Ovary (tissue), 9 donors: ENCODE measurements around the gene NDST1. TPM values are rescaled to one million over a fixed set of nuclear protein-coding genes. Genes with fewer than 3 reads are reported as not detected.

Source experiments
- DNase-seq, 5 donors: peaks; one replicate each; pipeline ENCODE4 v3.0.0-alpha.2; 2019 to 2020
- H3K27ac ChIP-seq, 2 donors: fragments of 200-600 bp; one replicate each; pipeline versions ENCODE4 v1.5.1 to v1.8.0; 2019 to 2022
- H3K27me3 ChIP-seq: fragments of 200-600 bp; one replicate; pipeline ENCODE4 v1.8.0; 2022
- H3K36me3 ChIP-seq: fragments of 200-600 bp; sonication (generic); one replicate; pipeline ENCODE4 v1.5.1; 2019
- H3K4me1 ChIP-seq: one replicate; pipeline ENCODE4 v1.8.1; 2013; ENCODE audit warnings: mild to moderate bottlenecking, moderate library complexity; ENCODE audit not compliant: insufficient read depth
- H3K4me3 ChIP-seq: fragments of 200-600 bp; sonication (generic); one replicate; pipeline ENCODE4 v1.5.1; 2017
- H3K9me3 ChIP-seq, 2 donors: fragments of 200-600 bp in 1 of 2; sonication (generic) in 1 of 2; one replicate each; pipeline versions ENCODE4 v1.5.1 to v1.8.1; 2013 to 2019; ENCODE audit warnings: mild to moderate bottlenecking in 1 of 2, moderate library complexity in 1 of 2
- CTCF ChIP-seq, 3 donors: fragments of 450-650 bp in 2 of 3; fragments of 200-600 bp in 1 of 3; IDR thresholded peaks; one replicate each; pipeline versions ENCODE4 v1.5.1 to v1.8.0; 2016 to 2022; ENCODE audit warnings: antibody characterized with exemption in 3 of 3, mild to moderate bottlenecking in 1 of 3
- EP300 ChIP-seq: sonication (generic); formaldehyde crosslinking; IDR thresholded peaks from one replicate; pipeline ENCODE4 v1.6.1; 2017; ENCODE audit warnings: antibody characterized with exemption
- POLR2A ChIP-seq: fragments of 450-650 bp; IDR thresholded peaks from one replicate; pipeline ENCODE4 v1.6.1; 2017; ENCODE audit warnings: antibody characterized with exemption, mild to moderate bottlenecking, moderate library complexity
- WGBS, 3 donors: extraction: QIAGEN DNeasy Blood & Tissue Kit in 1 of 3; methylation state at CpG; one replicate each; pipeline versions ENCODE4 v1.1.5 to v1.1.7; 2013 to 2017; 5-methylcytosine and 5-hydroxymethylcytosine counted together
- intact Hi-C, 4 donors: fragments of 100-400 bp; cut with DNase I; formaldehyde crosslinking; loops; one replicate each; pipeline versions ENCODE4 v1.11.0 to v1.15.1; 2022 to 2023
- polyA plus RNA-seq, 2 donors: library from polyadenylated mRNA; stranded (reverse); fragments of 200-250 nt in 1 of 2; fragments of 350-450 nt in 1 of 2; fragmentation: Illumina TruSeq in 1 of 2; extraction: RNeasy Lipid Tissue Mini Kit (QIAGEN cat#74804) in 1 of 2; gene quantifications; one replicate each; pipeline ENCODE4 v1.2.3, GENCODE V29; 2013 to 2014
- total RNA-seq, 7 donors: library from RNA; depleted of rRNA in 2 of 7; stranded (reverse); fragments of >200 nt in 2 of 7; fragmentation: NEBNext Ultra II Directional in 3 of 7; extraction: Animal tissue kit (Norgen Biotek cat#: 25700) in 3 of 7; gene quantifications; one replicate each; pipeline versions ENCODE4 v1.1.0 to v1.2.4, GENCODE V29; 2016 to 2023
- donor health status: DM: no; HTN: no; CAD: no; lungs with moderate emphysema.
- donor health status: DM: no; HTN: no; CAD: no.
- donor health status: Bipolar disorder and iron deficiency.
- donor health status: DM: yes; HTN: yes; CAD: no.
- donor health status: DM: no; HTN: no; CAD: no.
- donor health status: DM: yes; HTN: yes; CAD: no.

The NDST1 gene
- total and polyA plus RNA-seq, 9 donors = 31.0 to 139 (median 90.3) TPM

GRCh38 chr5:150540615-150541396 lies 32.9 kb downstream of the NDST1 start:
- H3K27ac ChIP-seq = peak overlapping the region; percentile 57 to 87
- intact Hi-C loops = loop anchor here in 1 of 4 donors (5.0 kb wide), 1 partner anchor 84 kb away; no protein-coding TSS in a partner anchor
- no peaks in the 10 kb centered on the region for H3K27me3 ChIP-seq
- 31 to 49% (median 35%) methylated on average over 15 of the region's 15 CpGs for WGBS, 3 donors
- H3K4me1 ChIP-seq = peaks cover 36% of the 10 kb centered on the region
- no peak overlapping the region for H3K4me3 ChIP-seq
- no peaks in the 10 kb centered on the region for H3K36me3 ChIP-seq
- peak; percentile 65 to 85 (median 81) for DNase-seq
- no peaks in the 10 kb centered on the region for H3K9me3 ChIP-seq
- no peak for TF ChIP-seq CTCF (IDR thresholded peaks at IDR 0.05)
- no peak for TF ChIP-seq EP300
- no peak for TF ChIP-seq POLR2A

GRCh38 chr5:150541397-150541675 lies 33.4 kb downstream of the NDST1 start:
- peaks cover 36% of the 10 kb centered on the region for H3K4me1 ChIP-seq
- H3K9me3 ChIP-seq = no peaks in the 10 kb centered on the region
- H3K36me3 ChIP-seq = no peaks in the 10 kb centered on the region
- H3K27me3 ChIP-seq = no peaks in the 10 kb centered on the region
- 89 to 95% (median 93%) methylated on average over 6 of the region's 6 CpGs for WGBS, 3 donors
- intact Hi-C loops = loop anchor here in 1 of 4 donors (5.0 kb wide), 1 partner anchor 84 kb away; no protein-coding TSS in a partner anchor
- H3K4me3 ChIP-seq = no peak overlapping the region
- H3K27ac ChIP-seq = peak overlapping the region; percentile 57 to 87
- DNase-seq = no peak
- TF ChIP-seq CTCF (IDR thresholded peaks at IDR 0.05) (no peak), POLR2A (no peak), EP300 (no peak)

- Histone ChIP-seq H3K4me3 (no peak overlapping the region), H3K9me3 (no peaks in the 10 kb centered on the region), H3K27ac (peak overlapping the region; percentile 57 to 87), H3K36me3 (no peaks in the 10 kb centered on the region), H3K4me1 (peaks cover 33% of the 10 kb centered on the region), H3K27me3 (no peaks in the 10 kb centered on the region)
- TF ChIP-seq CTCF (IDR thresholded peaks at IDR 0.05) (no peak), POLR2A (no peak), EP300 (no peak)
- intact Hi-C loops = loop anchor here in 1 of 4 donors (5.0 kb wide), 1 partner anchor 85 kb away; no protein-coding TSS in a partner anchor
- DNase-seq = no peak
These were observed 34.0 kb downstream of the NDST1 start for GRCh38 chr5:150541895-150542294.

- no peaks in the 10 kb centered on the region for H3K36me3 ChIP-seq
- TF ChIP-seq CTCF (IDR thresholded peaks at IDR 0.05) (no peak), POLR2A (no peak), EP300 (no peak)
- 65 to 77% (median 65%) methylated on average over 12 of the region's 12 CpGs for WGBS, 3 donors
- no peak overlapping the region for H3K4me3 ChIP-seq
- peaks cover 31% of the 10 kb centered on the region for H3K4me1 ChIP-seq
- no peak overlapping the region for H3K27ac ChIP-seq
- peak in 2 of 5 donors; percentile 23 to 32 for DNase-seq
- intact Hi-C loops = loop anchor here in 1 of 4 donors (5.0 kb wide), 1 partner anchor 86 kb away; no protein-coding TSS in a partner anchor
- no peaks in the 10 kb centered on the region for H3K9me3 ChIP-seq
- no peaks in the 10 kb centered on the region for H3K27me3 ChIP-seq
These were observed 35.1 kb downstream of the NDST1 start for GRCh38 chr5:150542933-150543445.
